Small intestine (tissue), 7 donors: ENCODE results near the gene LSM3. TPM values are rescaled to one million over a fixed set of nuclear protein-coding genes. Genes with fewer than 3 reads are reported as not detected.
A peak's percentile ranks its signal among the peaks of the same experiment; 100 is the strongest.

Experiments
- DNase-seq, 2 donors: peaks; one replicate each; pipeline versions ENCODE4 v3.0.0 to v3.0.0-alpha.2; 2013
- FAIRE-seq: peaks from 2 replicates; lab custom pipeline; 2012; peaks lifted over from hg19 to GRCh38; lab: Jason Lieb, UNC
- H3K27ac ChIP-seq, 3 donors: one replicate each; pipeline ENCODE4 v1.5.1; 2013; ENCODE audit warnings: low read length in 2 of 3, mild to moderate bottlenecking in 2 of 3, control low read depth in 1 of 3, inconsistent platforms in 1 of 3, low read depth in 1 of 3, moderate library complexity in 1 of 3
- H3K27me3 ChIP-seq, 3 donors: one replicate each; pipeline ENCODE4 v1.6.1; 2013; ENCODE audit warnings: low read length in 3 of 3, inconsistent platforms in 1 of 3; ENCODE audit not compliant: control insufficient read depth in 3 of 3, insufficient read depth in 3 of 3
- H3K36me3 ChIP-seq, 3 donors: one replicate each; pipeline ENCODE4 v1.6.1; 2013; ENCODE audit warnings: low read length in 3 of 3, inconsistent platforms in 1 of 3, low read depth in 1 of 3, mild to moderate bottlenecking in 1 of 3, moderate library complexity in 1 of 3; ENCODE audit not compliant: control insufficient read depth in 3 of 3, insufficient read depth in 2 of 3
- H3K4me1 ChIP-seq, 3 donors: one replicate each; pipeline ENCODE4 v1.6.1; 2013; ENCODE audit warnings: low read length in 2 of 3, inconsistent platforms in 1 of 3, low read depth in 1 of 3, mild to moderate bottlenecking in 1 of 3, moderate library complexity in 1 of 3; ENCODE audit not compliant: control insufficient read depth in 3 of 3, insufficient read depth in 2 of 3
- H3K4me3 ChIP-seq, 3 donors: one replicate each; pipeline ENCODE4 v1.5.1; 2013; ENCODE audit warnings: low read length in 3 of 3, control low read depth in 1 of 3, inconsistent platforms in 1 of 3, low read depth in 1 of 3, mild to moderate bottlenecking in 1 of 3, moderate library complexity in 1 of 3
- H3K9me3 ChIP-seq, 2 donors: one replicate each; pipeline ENCODE4 v1.6.1; 2013; ENCODE audit warnings: low read depth in 1 of 2, low read length in 1 of 2; ENCODE audit not compliant: control insufficient read depth in 2 of 2, insufficient read depth in 1 of 2
- WGBS, 3 donors: extraction: QIAGEN DNeasy Blood & Tissue Kit; methylation state at CpG; one replicate each; pipeline ENCODE4 v1.1.7; 2013; 5-methylcytosine and 5-hydroxymethylcytosine counted together
- polyA plus RNA-seq, 4 donors: library from polyadenylated mRNA; stranded (reverse) in 3 of 4; unstranded in 1 of 4; fragments of 200-250 nt in 3 of 4; fragments of 120-200 nt in 1 of 4; gene quantifications; one replicate each; pipeline versions ENCODE4 v1.2.1 to v1.2.3, GENCODE V29; 2013
- donor health status: healthy with polysubstance abuse.
- donor health status: control.
- donor health status: control.
- donor health status: Bipolar disorder and iron deficiency.
- donor health status: healthy.

Gene LSM3
- polyA plus RNA-seq, 4 donors: 12.2 to 18.4 (median 13.6) TPM

DNA sequence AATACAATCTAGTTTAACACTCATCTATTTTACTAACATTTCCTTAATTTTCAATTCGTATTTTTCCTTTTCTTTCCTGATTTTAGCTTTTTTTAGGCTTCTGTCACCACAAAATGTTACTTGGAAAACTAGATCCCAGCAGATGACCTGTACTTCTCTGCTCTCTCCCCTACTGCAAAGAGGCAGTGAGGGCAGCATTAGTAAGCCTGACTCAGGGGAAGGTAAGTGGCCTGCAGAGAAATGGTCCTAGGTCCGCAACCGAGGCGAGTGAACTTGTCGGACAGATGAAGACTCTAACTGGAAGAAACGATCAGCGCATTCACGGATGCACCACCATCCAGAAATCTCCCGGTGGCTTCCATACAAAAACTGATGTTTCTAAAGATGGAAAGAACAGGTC lies 33.4 kb upstream of the LSM3 start:
- H3K36me3 ChIP-seq: peaks cover 0 to 72% (median 20%) of the 10 kb centered on the region in 3 donors
- H3K4me1 ChIP-seq: peaks cover 0 to 22% (median 2%) of the 10 kb centered on the region in 3 donors
- H3K9me3 ChIP-seq: no peaks in the 10 kb centered on the region
- H3K27ac ChIP-seq: peak overlapping the region; percentile 58 to 84 (median 60)
- 90 to 93% (median 92%) methylated on average over 9 of the region's 9 CpGs for WGBS, 3 donors
- FAIRE-seq (no peak), DNase-seq (no peak)
- H3K27me3 ChIP-seq: no peaks in the 10 kb centered on the region
- H3K4me3 ChIP-seq: no peak overlapping the region

GRCh38 chr3:14145670-14146380 lies 32.8 kb upstream of the LSM3 start:
- Histone ChIP-seq H3K4me1 (peaks cover 0 to 22% (median 2%) of the 10 kb centered on the region in 3 donors), H3K27ac (peak overlapping the region in 2 of 3 donors; percentile 58 to 60), H3K36me3 (peaks cover 0 to 72% (median 20%) of the 10 kb centered on the region in 3 donors), H3K9me3 (no peaks in the 10 kb centered on the region), H3K4me3 (no peak overlapping the region), H3K27me3 (no peaks in the 10 kb centered on the region)
- no peak for DNase-seq
- no peak for FAIRE-seq
- 89 to 91% (median 90%) methylated on average over 10 of the region's 10 CpGs for WGBS, 3 donors

- peak overlapping the region in 1 of 3 donors; percentile 1 for H3K27ac ChIP-seq
- 87 to 90% (median 87%) methylated on average over 10 of the region's 10 CpGs for WGBS, 3 donors
These were observed 32.1 kb upstream of the LSM3 start for GRCh38 chr3:14146381-14147065.

GRCh38 chr3:14147066-14147435 lies 31.6 kb upstream of the LSM3 start:
- Histone ChIP-seq H3K4me3 (no peak overlapping the region), H3K36me3 (peaks cover 3 to 72% (median 23%) of the 10 kb centered on the region in 3 donors), H3K9me3 (no peaks in the 10 kb centered on the region), H3K27ac (no peak overlapping the region), H3K27me3 (no peaks in the 10 kb centered on the region), H3K4me1 (peaks cover 0 to 22% (median 2%) of the 10 kb centered on the region in 3 donors)
- DNase-seq (peak in 1 of 2 donors; percentile 40), FAIRE-seq (no peak)
- 55 to 77% (median 59%) methylated on average over 5 of the region's 5 CpGs for WGBS, 3 donors

More at GRCh38 chr3:14146381-14147065, 32.1 kb upstream of the LSM3 start:
- H3K4me3 ChIP-seq: no peak overlapping the region
- H3K27me3 ChIP-seq: no peaks in the 10 kb centered on the region
- H3K9me3 ChIP-seq: no peaks in the 10 kb centered on the region
- no peak for DNase-seq
- peaks cover 3 to 72% (median 20%) of the 10 kb centered on the region in 3 donors for H3K36me3 ChIP-seq
- H3K4me1 ChIP-seq: peaks cover 0 to 22% (median 2%) of the 10 kb centered on the region in 3 donors
- no peak for FAIRE-seq

DNA sequence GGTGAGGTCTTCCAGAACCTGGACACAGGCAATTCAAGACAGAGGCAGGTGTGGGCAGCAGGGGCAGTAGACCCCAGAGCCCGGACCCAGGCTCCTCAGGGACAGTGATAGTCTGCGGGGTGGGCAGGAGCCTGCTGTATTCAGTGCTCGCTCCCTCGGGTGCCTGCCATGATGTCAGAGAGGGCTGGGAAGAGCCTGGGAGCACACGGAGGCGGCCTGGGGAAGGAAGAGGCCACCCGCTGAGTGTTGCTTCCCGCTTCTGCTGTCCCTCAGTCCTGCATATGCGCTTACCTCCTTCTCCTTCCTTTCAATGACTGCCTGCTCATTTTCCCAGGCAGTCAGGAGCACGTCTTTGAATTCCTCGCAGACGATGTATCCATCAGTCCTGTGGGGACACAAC lies 31.0 kb upstream of the LSM3 start:
- H3K27ac ChIP-seq: no peak overlapping the region
- no peak for FAIRE-seq
- H3K4me1 ChIP-seq: peaks cover 0 to 28% (median 2%) of the 10 kb centered on the region in 3 donors
- no peak for DNase-seq
- no peaks in the 10 kb centered on the region for H3K9me3 ChIP-seq
- 86 to 91% (median 88%) methylated on average over 12 of the region's 12 CpGs for WGBS, 3 donors
- peaks cover 3 to 76% (median 25%) of the 10 kb centered on the region in 3 donors for H3K36me3 ChIP-seq
- H3K4me3 ChIP-seq: no peak overlapping the region
- H3K27me3 ChIP-seq: no peaks in the 10 kb centered on the region

DNA sequence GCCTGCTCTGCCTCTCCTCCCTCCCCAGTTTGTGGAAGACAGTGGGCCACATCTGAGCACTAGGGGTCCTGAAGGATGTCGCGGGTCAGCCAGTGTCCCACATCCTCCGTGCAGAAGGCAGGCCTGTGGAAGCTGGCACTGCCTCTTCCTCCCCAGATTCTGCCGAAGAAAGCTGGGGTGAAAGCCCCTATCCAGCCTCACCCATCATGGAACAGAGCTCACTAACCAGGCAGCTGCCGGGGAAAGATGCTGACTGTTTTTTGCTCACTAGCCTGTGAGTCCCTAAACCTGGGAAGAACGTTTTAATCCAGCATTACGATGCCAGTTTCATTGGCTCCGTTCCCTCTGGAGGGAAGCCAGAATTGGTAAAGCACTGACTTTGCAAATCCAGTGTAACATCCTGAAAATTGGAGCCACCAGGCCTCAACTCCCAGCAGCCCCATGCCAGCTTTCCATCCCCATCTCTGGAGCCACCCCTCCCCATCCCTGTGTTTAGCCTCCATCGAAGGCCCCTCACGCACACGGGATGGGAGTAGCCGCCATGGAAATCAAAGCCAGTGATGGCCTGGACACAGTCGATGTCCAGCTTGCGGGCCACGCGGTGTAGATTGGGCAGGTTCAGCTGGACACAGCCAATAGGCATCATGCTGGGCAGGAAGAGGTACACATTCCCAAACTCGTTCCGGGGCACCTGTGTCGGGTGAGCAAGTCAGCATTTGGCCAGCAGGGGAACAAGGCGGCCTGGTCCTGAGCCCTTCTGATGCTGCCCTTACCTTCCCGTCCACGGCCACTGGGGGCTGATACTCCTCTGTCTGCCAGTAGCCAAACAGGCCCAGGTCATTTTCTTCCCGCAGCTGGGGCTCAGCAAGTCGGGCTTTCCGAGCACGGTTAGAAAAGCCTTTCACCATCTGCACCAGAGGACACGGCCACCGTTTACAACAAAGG lies 30.3 kb upstream of the LSM3 start:
- peaks cover 3 to 78% (median 25%) of the 10 kb centered on the region in 3 donors for H3K36me3 ChIP-seq
- H3K27ac ChIP-seq: no peak overlapping the region
- FAIRE-seq (no peak), DNase-seq (no peak)
- no peaks in the 10 kb centered on the region for H3K27me3 ChIP-seq
- H3K4me3 ChIP-seq: no peak overlapping the region
- no peaks in the 10 kb centered on the region for H3K9me3 ChIP-seq
- 87 to 88% (median 87%) methylated on average over 28 of the region's 28 CpGs for WGBS, 3 donors
- peaks cover 0 to 32% (median 2%) of the 10 kb centered on the region in 3 donors for H3K4me1 ChIP-seq

DNA sequence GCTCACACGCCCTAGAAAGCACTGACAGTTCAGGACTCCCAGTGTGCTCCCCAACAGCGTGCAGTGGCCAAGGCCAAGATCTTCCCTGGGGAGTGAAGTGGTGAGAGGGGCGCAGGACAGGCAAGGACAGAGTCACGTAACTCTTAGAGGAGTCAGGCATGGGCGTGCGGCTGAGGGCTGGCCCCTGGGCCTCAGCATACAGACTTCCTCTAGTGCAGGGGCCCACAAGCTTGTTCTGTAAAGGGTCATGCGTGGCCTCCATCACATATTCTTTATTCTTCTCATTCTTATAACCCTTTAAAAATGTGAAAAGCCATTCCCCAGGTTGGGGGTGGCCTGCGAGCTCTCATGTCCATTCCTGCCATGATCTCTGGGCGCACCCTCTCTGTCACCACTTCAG lies 28.5 kb upstream of the LSM3 start:
- FAIRE-seq: no peak
- Histone ChIP-seq H3K27ac (no peak overlapping the region), H3K9me3 (no peaks in the 10 kb centered on the region), H3K27me3 (no peaks in the 10 kb centered on the region), H3K4me1 (peaks cover 0 to 18% (median 0%) of the 10 kb centered on the region in 3 donors), H3K4me3 (no peak overlapping the region), H3K36me3 (peaks cover 3 to 82% (median 28%) of the 10 kb centered on the region in 3 donors)
- no peak for DNase-seq
- 94 to 97% (median 96%) methylated on average over 9 of the region's 9 CpGs for WGBS, 3 donors
